GM21717 (cell line): ENCODE measurements around the gene NPPB.

Experiments used
- ATAC-seq: cut with Tn5 transposase; IDR thresholded peaks from one replicate; pipeline ENCODE4 v1.9.1; 2021; ENCODE audit warnings: mild to moderate bottlenecking, moderate library complexity; ENCODE audit not compliant: unreplicated experiment

The NPPB gene

GRCh38 chr1:11881749-11882441 is 23.1 kb upstream of the NPPB start:
- no peak for ATAC-seq

GRCh38 chr1:11880911-11881748 is 22.4 kb upstream of the NPPB start:
- ATAC-seq, result no peak

GRCh38 chr1:11880181-11880575 is 21.4 kb upstream of the NPPB start:
- ATAC-seq, result no peak

- no peak for ATAC-seq
Observed at GRCh38 chr1:11879311-11880180, 20.8 kb upstream of the NPPB start.

- no peak for ATAC-seq
Observed at GRCh38 chr1:11878891-11879190, 20.1 kb upstream of the NPPB start.

GRCh38 chr1:11878081-11878890 is 19.5 kb upstream of the NPPB start:
- no peak for ATAC-seq

GRCh38 chr1:11877074-11877473 is 18.3 kb upstream of the NPPB start:
- no peak for ATAC-seq

- no peak for ATAC-seq
Observed at GRCh38 chr1:11875094-11875493, 16.3 kb upstream of the NPPB start.

- no peak for ATAC-seq
Observed at GRCh38 chr1:11874624-11875023, 15.9 kb upstream of the NPPB start.

GRCh38 chr1:11874258-11874562 is 15.5 kb upstream of the NPPB start:
- no peak for ATAC-seq

GRCh38 chr1:11873395-11874257 is 14.9 kb upstream of the NPPB start:
- no peak for ATAC-seq

- no peak for ATAC-seq
Observed at GRCh38 chr1:11872545-11872944, 13.8 kb upstream of the NPPB start.

- no peak for ATAC-seq
Observed at GRCh38 chr1:11869650-11870207, 11.0 kb upstream of the NPPB start.

GRCh38 chr1:11869104-11869503 is 10.4 kb upstream of the NPPB start:
- ATAC-seq, result no peak

- ATAC-seq, result no peak
Observed at GRCh38 chr1:11868331-11868980, 9.7 kb upstream of the NPPB start.

GRCh38 chr1:11862890-11863289 is 4.1 kb upstream of the NPPB start:
- no peak for ATAC-seq

GRCh38 chr1:11860587-11860986 is 1.8 kb upstream of the NPPB start:
- no peak for ATAC-seq

GRCh38 chr1:11860083-11860482 is 1.3 kb upstream of the NPPB start:
- no peak for ATAC-seq
